SK-N-MC (cell line): ENCODE data around the gene NLGN1.

Source experiments
- EZH2 ChIP-seq: fragments of 200-600 bp; sonication (generic); IDR thresholded peaks from one replicate; pipeline ENCODE4 v1.6.1; 2017; ENCODE audit warnings: antibody characterized with exemption
- POLR2AphosphoS5 ChIP-seq: IDR thresholded peaks from 2 replicates; pipeline ENCODE4 v1.6.1; 2012; ENCODE audit warnings: mild to moderate bottlenecking, low read depth, low read length, borderline replicate concordance

DNA sequence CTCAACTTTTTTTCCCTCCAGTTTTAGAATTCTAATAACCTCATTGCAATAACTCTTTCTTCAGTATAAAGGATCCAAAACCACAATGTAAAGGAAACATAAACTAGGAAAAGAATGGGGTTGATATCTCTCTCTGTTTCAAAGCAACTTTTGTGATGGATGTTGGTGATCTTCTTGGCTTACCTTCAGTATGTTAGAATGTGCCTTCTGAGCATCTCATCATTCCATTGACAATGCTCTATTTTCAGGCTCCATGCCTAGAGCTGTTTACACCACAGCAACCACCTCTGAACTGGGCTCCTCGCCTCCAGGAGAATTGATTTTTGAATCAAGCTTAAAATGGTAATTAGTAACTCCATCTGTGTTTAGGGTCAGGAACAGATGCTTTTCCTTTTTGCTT, 6.6 kb downstream of the NLGN1 start:
- TF ChIP-seq EZH2 (no peak), POLR2AphosphoS5 (no peak)
